Liver (tissue), 3 donors: ENCODE measurements around the gene GRID2IP.

Experiments
- ATF3 ChIP-seq: IDR thresholded peaks from 2 replicates; pipeline ENCODE4 v1.6.1; 2016; ENCODE audit warnings: antibody characterized with exemption
- EGR1 ChIP-seq, 2 donors: IDR thresholded peaks; 2 replicates each; pipeline ENCODE4 v1.6.1; 2016 to 2018; ENCODE audit warnings: antibody characterized with exemption in 2 of 2, low read depth in 2 of 2
- GABPA ChIP-seq, 2 donors: IDR thresholded peaks in 1 of 2; conservative IDR thresholded peaks in 1 of 2; 2 replicates each; pipeline ENCODE4 v1.6.1; 2016; ENCODE audit warnings: antibody characterized with exemption in 2 of 2, mild to moderate bottlenecking in 1 of 2, moderate library complexity in 1 of 2
- HNF4G ChIP-seq: IDR thresholded peaks from 2 replicates; pipeline ENCODE4 v1.6.1; 2016; ENCODE audit warnings: antibody characterized with exemption
- JUND ChIP-seq, 2 donors: IDR thresholded peaks; 2 replicates each; pipeline ENCODE4 v1.6.1; 2016; ENCODE audit warnings: antibody characterized with exemption in 2 of 2
- RAD21 ChIP-seq, 2 donors: IDR thresholded peaks; 2 replicates each; pipeline ENCODE4 v1.6.1; 2016; ENCODE audit warnings: antibody characterized with exemption in 2 of 2, mild to moderate bottlenecking in 2 of 2
- REST ChIP-seq: IDR thresholded peaks from 2 replicates; pipeline ENCODE4 v1.6.1; 2016; ENCODE audit warnings: antibody characterized with exemption, mild to moderate bottlenecking
- RXRA ChIP-seq, 2 donors: IDR thresholded peaks; 2 replicates each; pipeline ENCODE4 v1.6.1; 2017 to 2018; ENCODE audit warnings: antibody characterized with exemption in 2 of 2, mild to moderate bottlenecking in 1 of 2
- SP1 ChIP-seq: IDR thresholded peaks from 2 replicates; pipeline ENCODE4 v1.6.1; 2018; ENCODE audit warnings: antibody characterized with exemption, mild to moderate bottlenecking
- YY1 ChIP-seq: IDR thresholded peaks from 2 replicates; pipeline ENCODE4 v1.6.1; 2016; ENCODE audit warnings: antibody characterized with exemption, mild to moderate bottlenecking
- TF ChIP-seq, protein P1 (sequence below): fragments of 150-350 bp; IDR thresholded peaks from 2 replicates; pipeline ENCODE4 v1.5.1; 2017; ENCODE audit warnings: improper control_type of control experiment, low read depth, low read length; ENCODE audit not compliant: missing input control
- TF ChIP-seq, protein P2 (sequence below): IDR thresholded peaks from 2 replicates; pipeline ENCODE4 v1.6.1; 2016; ENCODE audit warnings: antibody characterized with exemption
- donor health status: healthy.
- donor health status: healthy.

- TF ChIP-seq, protein P1, sequence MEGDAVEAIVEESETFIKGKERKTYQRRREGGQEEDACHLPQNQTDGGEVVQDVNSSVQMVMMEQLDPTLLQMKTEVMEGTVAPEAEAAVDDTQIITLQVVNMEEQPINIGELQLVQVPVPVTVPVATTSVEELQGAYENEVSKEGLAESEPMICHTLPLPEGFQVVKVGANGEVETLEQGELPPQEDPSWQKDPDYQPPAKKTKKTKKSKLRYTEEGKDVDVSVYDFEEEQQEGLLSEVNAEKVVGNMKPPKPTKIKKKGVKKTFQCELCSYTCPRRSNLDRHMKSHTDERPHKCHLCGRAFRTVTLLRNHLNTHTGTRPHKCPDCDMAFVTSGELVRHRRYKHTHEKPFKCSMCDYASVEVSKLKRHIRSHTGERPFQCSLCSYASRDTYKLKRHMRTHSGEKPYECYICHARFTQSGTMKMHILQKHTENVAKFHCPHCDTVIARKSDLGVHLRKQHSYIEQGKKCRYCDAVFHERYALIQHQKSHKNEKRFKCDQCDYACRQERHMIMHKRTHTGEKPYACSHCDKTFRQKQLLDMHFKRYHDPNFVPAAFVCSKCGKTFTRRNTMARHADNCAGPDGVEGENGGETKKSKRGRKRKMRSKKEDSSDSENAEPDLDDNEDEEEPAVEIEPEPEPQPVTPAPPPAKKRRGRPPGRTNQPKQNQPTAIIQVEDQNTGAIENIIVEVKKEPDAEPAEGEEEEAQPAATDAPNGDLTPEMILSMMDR: no peak
- TF ChIP-seq ATF3 (no peak), REST (no peak), JUND (IDR thresholded peaks at IDR 0.05) (no peak), GABPA (IDR thresholded peaks at IDR 0.05 in 1 of 2, conservative IDR thresholded peaks at IDR 0.05 in 1 of 2) (no peak), HNF4G (no peak), EGR1 (IDR thresholded peaks at IDR 0.05; ENCODE audit: low read depth in 2 of 2) (no peak), YY1 (no peak), SP1 (no peak), RAD21 (IDR thresholded peaks at IDR 0.05) (no peak), RXRA (IDR thresholded peaks at IDR 0.05) (no peak)
- TF ChIP-seq, protein P2, sequence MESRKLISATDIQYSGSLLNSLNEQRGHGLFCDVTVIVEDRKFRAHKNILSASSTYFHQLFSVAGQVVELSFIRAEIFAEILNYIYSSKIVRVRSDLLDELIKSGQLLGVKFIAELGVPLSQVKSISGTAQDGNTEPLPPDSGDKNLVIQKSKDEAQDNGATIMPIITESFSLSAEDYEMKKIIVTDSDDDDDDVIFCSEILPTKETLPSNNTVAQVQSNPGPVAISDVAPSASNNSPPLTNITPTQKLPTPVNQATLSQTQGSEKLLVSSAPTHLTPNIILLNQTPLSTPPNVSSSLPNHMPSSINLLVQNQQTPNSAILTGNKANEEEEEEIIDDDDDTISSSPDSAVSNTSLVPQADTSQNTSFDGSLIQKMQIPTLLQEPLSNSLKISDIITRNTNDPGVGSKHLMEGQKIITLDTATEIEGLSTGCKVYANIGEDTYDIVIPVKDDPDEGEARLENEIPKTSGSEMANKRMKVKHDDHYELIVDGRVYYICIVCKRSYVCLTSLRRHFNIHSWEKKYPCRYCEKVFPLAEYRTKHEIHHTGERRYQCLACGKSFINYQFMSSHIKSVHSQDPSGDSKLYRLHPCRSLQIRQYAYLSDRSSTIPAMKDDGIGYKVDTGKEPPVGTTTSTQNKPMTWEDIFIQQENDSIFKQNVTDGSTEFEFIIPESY: no peak
These were observed 50.6 kb downstream of the GRID2IP start for GRCh38 chr7:6500691-6501090.
